Mesothelial cell of epicardium (in vitro differentiated cells): ENCODE measurements around the gene ZBTB32. TPM values are rescaled to one million over a fixed set of nuclear protein-coding genes. Genes with fewer than 3 reads are reported as not detected.

Source experiments
- DNase-seq, 2 experiments: peaks; one replicate each; pipeline ENCODE4 v3.0.0; 2021; ENCODE audit warnings: low spot score in 2 of 2; ENCODE audit not compliant: unreplicated experiment in 2 of 2
- H3K27ac Mint-ChIP-seq: 2 replicates; pipeline ENCODE4 v1.8.0; 2021; ENCODE audit warnings: mixed read lengths
- H3K27me3 Mint-ChIP-seq: 2 replicates; pipeline ENCODE4 v1.8.0; 2021; ENCODE audit warnings: low read depth, mixed read lengths
- H3K36me3 Mint-ChIP-seq: 2 replicates; pipeline ENCODE4 v1.8.0; 2021; ENCODE audit warnings: mixed read lengths
- H3K4me1 Mint-ChIP-seq: 2 replicates; pipeline ENCODE4 v1.8.0; 2021; ENCODE audit warnings: mixed read lengths
- H3K4me3 Mint-ChIP-seq: 2 replicates; pipeline ENCODE4 v1.8.0; 2021; ENCODE audit warnings: mild to moderate bottlenecking, moderate library complexity, mixed read lengths
- H3K9me3 Mint-ChIP-seq: 2 replicates; pipeline ENCODE4 v1.8.0; 2021; ENCODE audit warnings: mixed read lengths
- total RNA-seq: library from RNA; stranded (reverse); gene quantifications from 3 replicates; pipeline ENCODE4 v1.2.1, GENCODE V29; 2021
- TF ChIP-seq, protein P1 (sequence below): fragments of 200-600 bp; sonication (generic); IDR thresholded peaks from one replicate; pipeline ENCODE4 v1.5.0; 2021; ENCODE audit warnings: antibody characterized with exemption; ENCODE audit not compliant: unreplicated experiment

The ZBTB32 gene
- total RNA-seq, 1 donor from 2014 or later: not detected

DNA sequence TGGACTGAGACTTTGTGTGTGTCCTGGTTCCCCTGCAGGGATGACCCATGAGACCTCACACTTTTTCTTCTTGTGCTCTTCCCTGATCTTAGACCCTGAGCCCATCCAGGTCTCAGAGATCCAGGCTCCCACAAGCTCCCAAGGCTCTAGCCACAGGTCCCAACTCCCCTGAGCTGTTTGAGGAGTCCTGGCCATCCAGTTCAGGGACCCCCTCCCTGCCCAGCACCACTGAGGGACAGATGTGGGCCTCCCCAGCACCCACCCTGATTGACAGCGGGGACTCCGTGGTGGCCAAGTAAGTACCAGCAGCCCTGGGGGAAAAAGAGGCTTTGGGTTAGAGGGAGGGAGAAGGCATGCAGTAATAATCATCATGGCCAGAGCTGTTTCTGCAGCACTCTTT is 55.3 kb downstream of the ZBTB32 start:
- Mint-ChIP-seq H3K4me1 (peaks cover 21% of the 10 kb centered on the region), H3K27me3 (peaks cover 8% of the 10 kb centered on the region), H3K4me3 (peak overlapping the region; percentile 97), H3K9me3 (no peaks in the 10 kb centered on the region), H3K27ac (no peak overlapping the region), H3K36me3 (peaks cover 3% of the 10 kb centered on the region)
- DNase-seq: no peak
- TF ChIP-seq, protein P1, sequence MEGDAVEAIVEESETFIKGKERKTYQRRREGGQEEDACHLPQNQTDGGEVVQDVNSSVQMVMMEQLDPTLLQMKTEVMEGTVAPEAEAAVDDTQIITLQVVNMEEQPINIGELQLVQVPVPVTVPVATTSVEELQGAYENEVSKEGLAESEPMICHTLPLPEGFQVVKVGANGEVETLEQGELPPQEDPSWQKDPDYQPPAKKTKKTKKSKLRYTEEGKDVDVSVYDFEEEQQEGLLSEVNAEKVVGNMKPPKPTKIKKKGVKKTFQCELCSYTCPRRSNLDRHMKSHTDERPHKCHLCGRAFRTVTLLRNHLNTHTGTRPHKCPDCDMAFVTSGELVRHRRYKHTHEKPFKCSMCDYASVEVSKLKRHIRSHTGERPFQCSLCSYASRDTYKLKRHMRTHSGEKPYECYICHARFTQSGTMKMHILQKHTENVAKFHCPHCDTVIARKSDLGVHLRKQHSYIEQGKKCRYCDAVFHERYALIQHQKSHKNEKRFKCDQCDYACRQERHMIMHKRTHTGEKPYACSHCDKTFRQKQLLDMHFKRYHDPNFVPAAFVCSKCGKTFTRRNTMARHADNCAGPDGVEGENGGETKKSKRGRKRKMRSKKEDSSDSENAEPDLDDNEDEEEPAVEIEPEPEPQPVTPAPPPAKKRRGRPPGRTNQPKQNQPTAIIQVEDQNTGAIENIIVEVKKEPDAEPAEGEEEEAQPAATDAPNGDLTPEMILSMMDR: no peak

DNA sequence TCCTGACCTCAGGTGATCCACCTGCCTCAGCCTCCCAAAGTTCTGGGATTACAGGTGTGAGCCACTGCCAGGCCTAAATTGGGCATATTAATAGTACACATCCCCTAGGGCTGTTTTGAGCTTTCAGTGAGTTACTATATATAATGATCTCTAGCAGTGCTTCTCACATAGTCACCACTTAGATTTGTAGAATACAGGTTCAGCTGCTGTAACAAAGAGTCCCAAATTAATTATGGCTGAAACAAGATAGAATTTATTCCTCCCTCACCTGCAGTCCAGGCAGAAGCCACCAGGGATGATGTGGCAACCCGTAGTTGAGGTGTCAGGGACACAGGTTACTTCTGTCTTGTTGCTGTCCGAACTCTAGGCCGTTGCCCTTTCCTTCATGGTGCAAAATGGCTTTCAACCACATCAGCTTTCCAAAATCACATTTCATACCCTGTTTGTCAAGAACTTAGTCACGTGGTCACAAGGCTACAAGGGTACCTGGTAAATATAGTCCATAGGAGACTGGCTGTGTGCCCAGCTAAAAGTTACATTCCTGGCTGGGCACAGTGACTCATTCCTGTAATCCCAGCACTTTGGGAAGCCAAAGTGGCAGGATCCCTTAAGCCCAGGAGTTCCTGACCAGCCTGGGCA is 56.5 kb downstream of the ZBTB32 start:
- H3K4me1 Mint-ChIP-seq: peaks cover 18% of the 10 kb centered on the region
- no peak for DNase-seq
- H3K27ac Mint-ChIP-seq: no peak overlapping the region
- peaks cover 7% of the 10 kb centered on the region for H3K36me3 Mint-ChIP-seq
- H3K9me3 Mint-ChIP-seq: no peaks in the 10 kb centered on the region
- H3K27me3 Mint-ChIP-seq: peaks cover 5% of the 10 kb centered on the region
- TF ChIP-seq, protein P1: no peak
- no peak overlapping the region for H3K4me3 Mint-ChIP-seq

GRCh38 chr19:35764432-35765315 is 60.3 kb downstream of the ZBTB32 start:
- Mint-ChIP-seq H3K27ac (no peak overlapping the region), H3K27me3 (no peaks in the 10 kb centered on the region), H3K4me3 (no peak overlapping the region), H3K36me3 (peaks cover 14% of the 10 kb centered on the region), H3K9me3 (no peaks in the 10 kb centered on the region), H3K4me1 (peaks cover 3% of the 10 kb centered on the region)
- TF ChIP-seq, protein P1: no peak
- DNase-seq: no peak

Other genes starting within 250 kb of the ZBTB32 start
- gene KRTDAP, start 214.1 kb upstream of the ZBTB32 start, total RNA-seq: 1.9 to 3.3 TPM (median 2.5 TPM) in 3 replicates
- gene DMKN, start 190.9 kb upstream of the ZBTB32 start, total RNA-seq: 161 to 172 TPM (median 171 TPM) in 3 replicates
- 0.32 to 0.49 TPM (median 0.47 TPM) in 3 replicates for gene SBSN, start 176.2 kb upstream of the ZBTB32 start, total RNA-seq
- not detected in 3 replicates for gene GAPDHS, start 171.1 kb upstream of the ZBTB32 start, total RNA-seq
- 82.2 to 82.7 TPM (median 82.3 TPM) in 3 replicates for gene TMEM147, start 158.9 kb upstream of the ZBTB32 start, total RNA-seq
- gene ATP4A, start 140.9 kb upstream of the ZBTB32 start, total RNA-seq: 0.11 to 0.22 TPM (median 0.16 TPM) in 3 replicates
- gene PMIS2, start 118.4 kb upstream of the ZBTB32 start, total RNA-seq: not detected in 3 replicates
- gene HAUS5, start 91.8 kb upstream of the ZBTB32 start, total RNA-seq: 28.7 to 33.8 TPM (median 29.0 TPM) in 3 replicates
- gene RBM42, start 75.5 kb upstream of the ZBTB32 start, total RNA-seq: 63.7 to 70.6 TPM (median 66.4 TPM) in 3 replicates
- 1.4 to 2.1 TPM (median 1.5 TPM) in 3 replicates for gene ETV2, start 62.8 kb upstream of the ZBTB32 start, total RNA-seq
- 273 to 293 TPM (median 284 TPM) in 3 replicates for gene COX6B1, start 56.2 kb upstream of the ZBTB32 start, total RNA-seq
- gene UPK1A, start 38.0 kb upstream of the ZBTB32 start, total RNA-seq: 1.8 to 2.3 TPM (median 2.0 TPM) in 3 replicates
- gene KMT2B, start 13.4 kb downstream of the ZBTB32 start, total RNA-seq: 60.6 to 62.7 TPM (median 61.8 TPM) in 3 replicates
- 2.7 to 3.2 TPM (median 2.8 TPM) in 3 replicates for gene IGFLR1, start 37.9 kb downstream of the ZBTB32 start, total RNA-seq
- gene U2AF1L4, start 40.9 kb downstream of the ZBTB32 start, total RNA-seq: 39.4 to 42.5 TPM (median 42.4 TPM) in 3 replicates
- gene PSENEN, start 41.1 kb downstream of the ZBTB32 start, total RNA-seq: 45.2 to 54.9 TPM (median 45.7 TPM) in 3 replicates
- gene LIN37, start 44.0 kb downstream of the ZBTB32 start, total RNA-seq: 11.8 to 12.9 TPM (median 12.0 TPM) in 3 replicates
- gene HSPB6, start 52.5 kb downstream of the ZBTB32 start, total RNA-seq: 18.8 to 21.7 TPM (median 20.3 TPM) in 3 replicates
- gene PROSER3, start 53.6 kb downstream of the ZBTB32 start, total RNA-seq: 45.1 to 50.5 TPM (median 46.6 TPM) in 3 replicates
- gene ARHGAP33, start 71.0 kb downstream of the ZBTB32 start, total RNA-seq: 74.0 to 79.9 TPM (median 75.4 TPM) in 3 replicates
- gene PRODH2, start 108.3 kb downstream of the ZBTB32 start, total RNA-seq: not detected in 3 replicates
- 0.23 to 0.72 TPM (median 0.51 TPM) in 3 replicates for gene NPHS1, start 147.9 kb downstream of the ZBTB32 start, total RNA-seq
- gene KIRREL2, start 152.4 kb downstream of the ZBTB32 start, total RNA-seq: 1.4 TPM in 3 replicates
- gene APLP1, start 164.0 kb downstream of the ZBTB32 start, total RNA-seq: 137 to 151 TPM (median 146 TPM) in 3 replicates
- 16.3 to 18.9 TPM (median 17.1 TPM) in 3 replicates for gene NFKBID, start 196.0 kb downstream of the ZBTB32 start, total RNA-seq
- 0.62 to 1.4 TPM (median 0.92 TPM) in 3 replicates for gene HCST, start 198.0 kb downstream of the ZBTB32 start, total RNA-seq
- not detected in 3 replicates for gene TYROBP, start 203.7 kb downstream of the ZBTB32 start, total RNA-seq
- gene LRFN3, start 231.8 kb downstream of the ZBTB32 start, total RNA-seq: 25.7 to 28.5 TPM (median 27.5 TPM) in 3 replicates